Ishikawa (cell line): ENCODE results near the gene BMPER.

Experiments
- CEBPB ChIP-seq: IDR thresholded peaks from 2 replicates; pipeline ENCODE4 v1.6.1; 2012
- CREB1 ChIP-seq: IDR thresholded peaks from 2 replicates; pipeline ENCODE4 v1.6.1; 2012; ENCODE audit warnings: low read depth
- EGR1 ChIP-seq: IDR thresholded peaks from 2 replicates; pipeline ENCODE4 v1.6.1; 2012
- EP300 ChIP-seq: IDR thresholded peaks from 2 replicates; pipeline ENCODE4 v1.6.1; 2012; ENCODE audit warnings: borderline replicate concordance
- FOXM1 ChIP-seq: IDR thresholded peaks from 2 replicates; pipeline ENCODE4 v1.6.1; 2012; ENCODE audit warnings: low read depth, borderline replicate concordance
- NFIC ChIP-seq: IDR thresholded peaks from 2 replicates; pipeline ENCODE4 v1.6.1; 2012
- RAD21 ChIP-seq: IDR thresholded peaks from 2 replicates; pipeline ENCODE4 v1.6.1; 2012; ENCODE audit warnings: low read depth
- REST ChIP-seq: IDR thresholded peaks from 2 replicates; pipeline ENCODE4 v1.6.1; 2012; ENCODE audit warnings: low read depth, mild to moderate bottlenecking
- TAF1 ChIP-seq: IDR thresholded peaks from 2 replicates; pipeline ENCODE4 v1.6.1; 2012; ENCODE audit warnings: low read depth, mild to moderate bottlenecking
- TCF12 ChIP-seq: IDR thresholded peaks from 2 replicates; pipeline ENCODE4 v1.6.1; 2012; ENCODE audit warnings: low read depth
- TEAD4 ChIP-seq: IDR thresholded peaks from 2 replicates; pipeline ENCODE4 v1.6.1; 2012
- YY1 ChIP-seq: IDR thresholded peaks from 2 replicates; pipeline ENCODE4 v1.6.1; 2012; ENCODE audit warnings: low read depth
- ZBTB7A ChIP-seq: IDR thresholded peaks from 2 replicates; pipeline ENCODE4 v1.6.1; 2012; ENCODE audit warnings: low read depth
- TF ChIP-seq, protein P1 (sequence below): IDR thresholded peaks from 2 replicates; pipeline ENCODE4 v1.6.1; 2012
- TF ChIP-seq, protein P2 (sequence below): IDR thresholded peaks from 2 replicates; pipeline ENCODE4 v1.6.1; 2012

The BMPER gene

DNA sequence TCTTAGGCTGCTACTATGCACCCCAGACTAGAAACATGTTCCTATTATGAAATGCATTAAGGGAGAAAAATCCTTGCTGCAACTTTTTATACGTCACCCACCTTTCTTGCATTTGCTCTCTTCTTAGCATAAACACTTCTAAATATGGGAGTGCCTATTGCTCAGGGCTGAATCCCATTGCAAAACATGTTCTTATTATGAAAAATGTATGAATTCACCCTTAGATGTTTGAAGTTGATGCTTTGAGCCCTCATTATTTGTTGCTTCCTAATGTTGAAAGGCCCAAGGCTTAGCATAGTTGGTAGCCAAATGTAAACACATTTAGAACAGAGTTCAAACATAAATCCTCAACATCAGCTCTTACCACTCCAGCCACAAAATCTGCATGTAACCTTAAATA, 52.8 kb downstream of the BMPER start:
- TF ChIP-seq EP300 (no peak), TEAD4 (no peak), YY1 (no peak), TAF1 (no peak), REST (no peak), NFIC (no peak), CREB1 (no peak), EGR1 (no peak), CEBPB (no peak), TCF12 (no peak), FOXM1 (no peak), ZBTB7A (no peak), RAD21 (no peak)
- TF ChIP-seq, protein P1, sequence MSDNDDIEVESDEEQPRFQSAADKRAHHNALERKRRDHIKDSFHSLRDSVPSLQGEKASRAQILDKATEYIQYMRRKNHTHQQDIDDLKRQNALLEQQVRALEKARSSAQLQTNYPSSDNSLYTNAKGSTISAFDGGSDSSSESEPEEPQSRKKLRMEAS = no peak
- TF ChIP-seq, protein P2, sequence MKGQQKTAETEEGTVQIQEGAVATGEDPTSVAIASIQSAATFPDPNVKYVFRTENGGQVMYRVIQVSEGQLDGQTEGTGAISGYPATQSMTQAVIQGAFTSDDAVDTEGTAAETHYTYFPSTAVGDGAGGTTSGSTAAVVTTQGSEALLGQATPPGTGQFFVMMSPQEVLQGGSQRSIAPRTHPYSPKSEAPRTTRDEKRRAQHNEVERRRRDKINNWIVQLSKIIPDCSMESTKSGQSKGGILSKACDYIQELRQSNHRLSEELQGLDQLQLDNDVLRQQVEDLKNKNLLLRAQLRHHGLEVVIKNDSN = no peak

DNA sequence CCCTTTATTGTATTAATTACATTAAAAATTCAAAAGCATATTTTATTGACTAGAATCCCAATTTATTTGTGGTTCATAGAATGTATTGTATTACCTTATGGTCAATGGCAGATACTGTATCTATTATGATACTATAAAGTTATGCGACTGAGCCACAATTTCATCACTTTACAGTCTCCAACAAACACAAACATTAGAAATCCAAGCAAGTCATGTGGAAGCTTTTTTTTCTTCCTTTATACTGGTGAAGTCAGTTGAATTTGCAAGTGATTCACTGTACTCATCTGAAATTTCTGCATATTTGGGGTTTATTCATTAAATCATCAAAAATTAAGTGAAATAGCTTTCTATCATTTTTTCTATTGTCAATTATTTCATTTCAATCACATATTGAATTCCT, 54.3 kb downstream of the BMPER start:
- no peak for TF ChIP-seq CEBPB
- no peak for TF ChIP-seq RAD21
- TF ChIP-seq ZBTB7A = no peak
- TF ChIP-seq TAF1 = no peak
- TF ChIP-seq, protein P1 = no peak
- no peak for TF ChIP-seq CREB1
- TF ChIP-seq EGR1 = no peak
- TF ChIP-seq EP300 = no peak
- TF ChIP-seq REST = no peak
- no peak for TF ChIP-seq TCF12
- TF ChIP-seq, protein P2 = no peak

DNA sequence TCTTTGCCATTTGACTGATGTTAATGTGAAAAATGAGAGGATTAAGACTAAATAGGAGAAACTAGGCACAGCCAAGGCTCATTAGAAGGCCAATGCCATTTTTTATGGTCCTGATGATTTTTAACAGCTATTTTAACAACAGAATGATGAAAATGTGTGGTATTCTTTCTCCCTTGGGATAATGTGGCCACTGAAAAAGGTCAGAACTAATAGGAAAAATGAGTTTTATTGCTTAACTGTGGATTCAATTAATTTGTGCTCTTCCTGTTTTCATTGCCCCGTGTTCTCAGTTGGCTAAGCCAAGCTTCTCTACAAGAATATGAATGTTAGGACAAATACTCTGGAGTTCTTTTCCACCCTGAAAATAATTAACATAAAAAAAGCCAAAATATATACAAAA, 56.6 kb downstream of the BMPER start:
- TF ChIP-seq ZBTB7A (no peak), YY1 (no peak), TCF12 (no peak), CEBPB (no peak), TAF1 (no peak), RAD21 (no peak), REST (no peak)
- TF ChIP-seq, protein P2 = no peak

GRCh38 chr7:33964417-33965182, 59.3 kb downstream of the BMPER start:
- no peak for TF ChIP-seq TAF1
- no peak for TF ChIP-seq ZBTB7A
- TF ChIP-seq EP300 = no peak
- TF ChIP-seq FOXM1 = no peak
- TF ChIP-seq, protein P1 = no peak
- no peak for TF ChIP-seq YY1
